GM06990 (cell line): ENCODE data around the gene ANKRD33.

Experiments
- DNase-seq: peaks from one replicate; pipeline ENCODE4 v3.0.0-alpha.2; 2011; ENCODE audit not compliant: insufficient read length; ENCODE audit errors: extremely low read depth
- H3K27me3 ChIP-seq: replicated peaks from 2 replicates; pipeline ENCODE4 v1.6.0; 2011; ENCODE audit warnings: low read length; ENCODE audit not compliant: control insufficient read depth, insufficient read depth
- H3K36me3 ChIP-seq: 2 replicates; pipeline ENCODE4 v1.5.1; 2011; ENCODE audit warnings: low read length; ENCODE audit not compliant: control insufficient read depth, insufficient read depth
- H3K4me3 ChIP-seq: replicated peaks from 2 replicates; pipeline ENCODE4 v1.5.1; 2011; ENCODE audit warnings: low read depth, mild to moderate bottlenecking, control low read depth, low read length
- TF ChIP-seq, protein P1 (sequence below): IDR thresholded peaks from 2 replicates; pipeline ENCODE4 v1.5.1; 2011; ENCODE audit warnings: low read length, control low read depth, mild to moderate bottlenecking, inconsistent platforms; ENCODE audit not compliant: insufficient read depth, poor library complexity, severe bottlenecking

ANKRD33 gene

GRCh38 chr12:51863933-51864832, 23.7 kb upstream of the ANKRD33 start:
- H3K36me3 ChIP-seq, result no peaks in the 10 kb centered on the region
- H3K4me3 ChIP-seq, result no peak overlapping the region
- TF ChIP-seq, protein P1, sequence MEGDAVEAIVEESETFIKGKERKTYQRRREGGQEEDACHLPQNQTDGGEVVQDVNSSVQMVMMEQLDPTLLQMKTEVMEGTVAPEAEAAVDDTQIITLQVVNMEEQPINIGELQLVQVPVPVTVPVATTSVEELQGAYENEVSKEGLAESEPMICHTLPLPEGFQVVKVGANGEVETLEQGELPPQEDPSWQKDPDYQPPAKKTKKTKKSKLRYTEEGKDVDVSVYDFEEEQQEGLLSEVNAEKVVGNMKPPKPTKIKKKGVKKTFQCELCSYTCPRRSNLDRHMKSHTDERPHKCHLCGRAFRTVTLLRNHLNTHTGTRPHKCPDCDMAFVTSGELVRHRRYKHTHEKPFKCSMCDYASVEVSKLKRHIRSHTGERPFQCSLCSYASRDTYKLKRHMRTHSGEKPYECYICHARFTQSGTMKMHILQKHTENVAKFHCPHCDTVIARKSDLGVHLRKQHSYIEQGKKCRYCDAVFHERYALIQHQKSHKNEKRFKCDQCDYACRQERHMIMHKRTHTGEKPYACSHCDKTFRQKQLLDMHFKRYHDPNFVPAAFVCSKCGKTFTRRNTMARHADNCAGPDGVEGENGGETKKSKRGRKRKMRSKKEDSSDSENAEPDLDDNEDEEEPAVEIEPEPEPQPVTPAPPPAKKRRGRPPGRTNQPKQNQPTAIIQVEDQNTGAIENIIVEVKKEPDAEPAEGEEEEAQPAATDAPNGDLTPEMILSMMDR, result no peak
- no peak for DNase-seq
- H3K27me3 ChIP-seq, result peaks cover 7% of the 10 kb centered on the region

DNA sequence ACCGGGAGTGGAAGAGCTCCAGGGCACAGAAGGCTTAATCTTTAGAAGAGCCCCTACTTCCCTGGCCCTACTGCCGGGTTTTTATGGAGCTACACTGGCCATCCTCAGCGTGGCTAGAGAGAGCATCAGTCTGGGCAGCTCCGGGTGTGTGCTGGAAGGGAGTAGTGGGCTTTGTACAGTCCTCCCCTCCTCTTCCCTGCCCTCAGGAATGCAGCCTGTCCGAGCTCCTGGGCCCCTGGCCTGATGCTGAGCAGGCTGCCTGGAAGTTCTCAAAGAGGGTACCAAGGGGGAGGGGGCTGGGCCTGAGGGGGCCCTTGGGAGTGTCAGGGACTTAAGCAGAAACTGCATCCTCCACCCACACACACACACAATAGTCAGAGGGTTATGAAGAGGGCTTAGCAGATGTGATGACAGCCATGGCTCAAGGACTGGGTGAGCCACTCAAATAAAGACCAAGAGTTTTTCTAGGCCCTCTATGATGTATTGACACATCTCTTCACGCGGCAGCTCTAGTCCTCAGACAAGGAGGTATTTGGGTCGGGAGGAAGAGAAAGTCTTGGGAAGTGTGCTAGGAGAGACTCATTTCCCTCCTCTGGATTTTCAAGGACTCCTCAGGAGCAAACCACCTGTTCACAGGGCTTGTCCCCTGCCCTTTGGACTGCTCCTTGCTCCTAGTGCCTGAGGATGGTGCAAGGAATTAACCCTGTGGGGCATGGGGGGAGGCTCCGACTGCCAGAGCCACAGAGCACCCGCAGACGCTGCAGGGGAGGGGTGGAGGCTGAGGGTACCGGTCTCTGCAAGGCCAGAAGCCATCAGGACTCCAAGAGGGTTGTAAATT, 22.9 kb upstream of the ANKRD33 start:
- Histone ChIP-seq H3K27me3 (peaks cover 7% of the 10 kb centered on the region), H3K4me3 (no peak overlapping the region)
- no peak for DNase-seq

DNA sequence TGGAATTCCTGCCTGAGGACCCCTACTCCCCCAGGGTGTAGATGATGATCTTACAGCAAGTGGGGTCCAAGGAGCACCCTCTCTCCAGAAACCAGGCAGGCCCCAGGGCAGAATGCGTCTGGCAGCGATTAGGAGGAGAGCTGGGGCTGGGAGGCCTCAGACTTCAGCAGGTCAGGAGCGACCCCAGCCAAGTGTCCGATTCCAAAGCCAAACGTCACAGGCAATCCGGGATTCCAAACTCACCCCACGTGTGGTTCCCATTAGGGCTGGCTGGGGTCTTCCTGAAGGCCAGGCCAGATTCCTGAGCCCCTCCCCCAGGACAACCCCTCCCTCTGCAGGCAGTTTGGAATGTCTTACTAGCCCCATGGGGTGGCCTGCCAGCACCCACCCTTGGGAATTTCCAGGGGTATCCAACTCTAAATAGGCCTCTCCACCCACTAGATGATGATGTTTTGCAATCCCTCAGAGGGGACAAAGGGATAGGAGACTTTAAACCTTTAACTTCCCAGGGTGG, 22.1 kb upstream of the ANKRD33 start:
- Histone ChIP-seq H3K4me3 (no peak overlapping the region), H3K36me3 (no peaks in the 10 kb centered on the region), H3K27me3 (peaks cover 9% of the 10 kb centered on the region)
- TF ChIP-seq, protein P1, result no peak
- no peak for DNase-seq

More for the DNA sequence above, 22.9 kb upstream of the ANKRD33 start:
- no peaks in the 10 kb centered on the region for H3K36me3 ChIP-seq
- TF ChIP-seq, protein P1, result no peak

GRCh38 chr12:51866324-51866723, 21.6 kb upstream of the ANKRD33 start:
- H3K36me3 ChIP-seq, result no peaks in the 10 kb centered on the region
- TF ChIP-seq, protein P1, result no peak
- H3K4me3 ChIP-seq, result no peak overlapping the region
- H3K27me3 ChIP-seq, result peaks cover 9% of the 10 kb centered on the region
- no peak for DNase-seq

GRCh38 chr12:51866762-51867161, 21.1 kb upstream of the ANKRD33 start:
- H3K36me3 ChIP-seq, result no peaks in the 10 kb centered on the region
- TF ChIP-seq, protein P1, result no peak
- no peak overlapping the region for H3K4me3 ChIP-seq
- no peak for DNase-seq
- H3K27me3 ChIP-seq, result peaks cover 9% of the 10 kb centered on the region
